ENCODE measurements around the gene SORCS2. TPM values are rescaled to one million over a fixed set of nuclear protein-coding genes. Genes with fewer than 3 reads are reported as not detected.
A peak's percentile ranks its signal among the peaks of the same experiment; 100 is the strongest.

Gene SORCS2
- total and polyA plus RNA-seq, 4 donors = 0.05 to 8.4 (median 1.8) TPM

- 70 to 77% methylated on average over 15 of the region's 15 CpGs for WGBS, 2 donors
Observed at GRCh38 chr4:7186516-7187167, 5.7 kb upstream of the SORCS2 start.

DNA sequence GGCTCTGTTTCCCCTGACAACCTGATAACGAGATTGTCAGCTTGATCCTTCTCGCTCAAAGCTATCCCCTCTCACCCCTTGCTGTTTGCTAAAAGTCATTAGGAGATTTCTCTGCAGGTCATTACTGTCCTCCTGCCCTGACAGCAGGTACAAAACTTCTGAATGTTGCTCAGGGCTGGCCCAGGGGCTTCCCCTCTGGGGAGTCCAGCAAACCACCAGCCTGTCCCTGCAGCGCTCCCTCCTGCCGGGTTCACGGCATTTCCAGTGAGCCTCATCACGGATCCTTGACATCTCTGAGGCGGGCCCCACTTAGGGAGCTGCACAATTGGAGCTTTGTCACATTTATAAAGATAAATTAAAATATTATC is 5.2 kb upstream of the SORCS2 start:
- 67 to 76% methylated on average over 7 of the region's 7 CpGs for WGBS, 2 donors
- ATAC-seq (ENCODE audit: low FRiP score) (no peak), DNase-seq (peak in 1 of 2 donors; percentile 62)
- no peaks in the 10 kb centered on the region for H3K4me1 ChIP-seq (ENCODE audit: control insufficient read depth in 1 of 2, insufficient read depth in 2 of 2, low read length in 2 of 2)
- no peaks in the 10 kb centered on the region for H3K36me3 ChIP-seq (ENCODE audit: control insufficient read depth in 1 of 2, insufficient read depth in 2 of 2, low read length in 1 of 2)
- no peak overlapping the region for H3K4me3 ChIP-seq (ENCODE audit: low read length in 2 of 2)
- H3K27ac ChIP-seq (ENCODE audit: low read depth in 1 of 2, low read length in 2 of 2) = no peak overlapping the region
- H3K27me3 ChIP-seq (ENCODE audit: control insufficient read depth in 1 of 2, insufficient read depth in 2 of 2, low read length in 1 of 2) = no peaks in the 10 kb centered on the region
- intact Hi-C loops (cut with DNase I) = no loop called here
- H3K9me3 ChIP-seq (ENCODE audit: control insufficient read depth, low read length) = no peaks in the 10 kb centered on the region

More at GRCh38 chr4:7186516-7187167, 5.7 kb upstream of the SORCS2 start:
- DNase-seq (peak in 1 of 2 donors; percentile 47), ATAC-seq (ENCODE audit: low FRiP score) (no peak)
- H3K4me1 ChIP-seq (ENCODE audit: control insufficient read depth in 1 of 2, insufficient read depth in 2 of 2, low read length in 2 of 2) = no peaks in the 10 kb centered on the region
- no peak overlapping the region for H3K4me3 ChIP-seq (ENCODE audit: low read length in 2 of 2)
- no peaks in the 10 kb centered on the region for H3K36me3 ChIP-seq (ENCODE audit: control insufficient read depth in 1 of 2, insufficient read depth in 2 of 2, low read length in 1 of 2)
- intact Hi-C loops (cut with DNase I) = no loop called here
- H3K9me3 ChIP-seq (ENCODE audit: control insufficient read depth, low read length) = no peaks in the 10 kb centered on the region
- no peaks in the 10 kb centered on the region for H3K27me3 ChIP-seq (ENCODE audit: control insufficient read depth in 1 of 2, insufficient read depth in 2 of 2, low read length in 1 of 2)
- H3K27ac ChIP-seq (ENCODE audit: low read depth in 1 of 2, low read length in 2 of 2) = no peak overlapping the region

- intact Hi-C loops (cut with DNase I) = no loop called here
- H3K27me3 ChIP-seq (ENCODE audit: control insufficient read depth in 1 of 2, insufficient read depth in 2 of 2, low read length in 1 of 2) = no peaks in the 10 kb centered on the region
- 81 to 87% methylated on average over 7 of the region's 7 CpGs for WGBS, 2 donors
- H3K27ac ChIP-seq (ENCODE audit: low read depth in 1 of 2, low read length in 2 of 2) = no peak overlapping the region
- ATAC-seq (ENCODE audit: low FRiP score) (no peak), DNase-seq (peak in 1 of 2 donors; percentile 40)
- H3K36me3 ChIP-seq (ENCODE audit: control insufficient read depth in 1 of 2, insufficient read depth in 2 of 2, low read length in 1 of 2) = no peaks in the 10 kb centered on the region
- H3K4me3 ChIP-seq (ENCODE audit: low read length in 2 of 2) = no peak overlapping the region
- no peaks in the 10 kb centered on the region for H3K9me3 ChIP-seq (ENCODE audit: control insufficient read depth, low read length)
- no peaks in the 10 kb centered on the region for H3K4me1 ChIP-seq (ENCODE audit: control insufficient read depth in 1 of 2, insufficient read depth in 2 of 2, low read length in 2 of 2)
Observed at GRCh38 chr4:7187691-7188090, 4.6 kb upstream of the SORCS2 start.

DNA sequence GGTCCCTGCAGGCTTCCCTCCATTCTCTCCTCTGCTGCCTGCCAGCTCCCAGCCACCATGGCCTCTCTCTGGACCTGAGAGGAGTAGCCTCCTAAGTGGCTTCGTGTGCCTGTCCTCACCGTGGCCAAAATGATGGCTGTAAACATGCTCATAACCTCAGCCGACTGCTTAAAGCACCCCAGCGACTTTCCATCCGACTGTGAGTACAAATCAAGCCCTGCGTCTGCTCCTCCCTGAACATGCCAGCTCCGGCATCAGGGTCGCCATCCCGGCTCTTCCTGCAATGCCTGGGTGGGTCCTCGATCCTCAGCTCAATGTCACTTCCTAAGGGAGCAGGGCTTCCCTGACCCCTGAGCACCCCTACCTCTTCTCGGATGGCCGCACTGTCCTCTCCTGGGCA is 3.3 kb upstream of the SORCS2 start:
- intact Hi-C loops (cut with DNase I) = no loop called here
- H3K27ac ChIP-seq (ENCODE audit: low read depth in 1 of 2, low read length in 2 of 2) = no peak overlapping the region
- no peaks in the 10 kb centered on the region for H3K4me1 ChIP-seq (ENCODE audit: control insufficient read depth in 1 of 2, insufficient read depth in 2 of 2, low read length in 2 of 2)
- peak in 1 of 2 donors; percentile 48 for DNase-seq
- H3K36me3 ChIP-seq (ENCODE audit: control insufficient read depth in 1 of 2, insufficient read depth in 2 of 2, low read length in 1 of 2) = no peaks in the 10 kb centered on the region
- no peaks in the 10 kb centered on the region for H3K9me3 ChIP-seq (ENCODE audit: control insufficient read depth, low read length)
- WGBS, 2 donors = 63 to 66% methylated on average over 12 of the region's 12 CpGs
- no peak overlapping the region for H3K4me3 ChIP-seq (ENCODE audit: low read length in 2 of 2)
- no peak for ATAC-seq (ENCODE audit: low FRiP score)
- no peaks in the 10 kb centered on the region for H3K27me3 ChIP-seq (ENCODE audit: control insufficient read depth in 1 of 2, insufficient read depth in 2 of 2, low read length in 1 of 2)

DNA sequence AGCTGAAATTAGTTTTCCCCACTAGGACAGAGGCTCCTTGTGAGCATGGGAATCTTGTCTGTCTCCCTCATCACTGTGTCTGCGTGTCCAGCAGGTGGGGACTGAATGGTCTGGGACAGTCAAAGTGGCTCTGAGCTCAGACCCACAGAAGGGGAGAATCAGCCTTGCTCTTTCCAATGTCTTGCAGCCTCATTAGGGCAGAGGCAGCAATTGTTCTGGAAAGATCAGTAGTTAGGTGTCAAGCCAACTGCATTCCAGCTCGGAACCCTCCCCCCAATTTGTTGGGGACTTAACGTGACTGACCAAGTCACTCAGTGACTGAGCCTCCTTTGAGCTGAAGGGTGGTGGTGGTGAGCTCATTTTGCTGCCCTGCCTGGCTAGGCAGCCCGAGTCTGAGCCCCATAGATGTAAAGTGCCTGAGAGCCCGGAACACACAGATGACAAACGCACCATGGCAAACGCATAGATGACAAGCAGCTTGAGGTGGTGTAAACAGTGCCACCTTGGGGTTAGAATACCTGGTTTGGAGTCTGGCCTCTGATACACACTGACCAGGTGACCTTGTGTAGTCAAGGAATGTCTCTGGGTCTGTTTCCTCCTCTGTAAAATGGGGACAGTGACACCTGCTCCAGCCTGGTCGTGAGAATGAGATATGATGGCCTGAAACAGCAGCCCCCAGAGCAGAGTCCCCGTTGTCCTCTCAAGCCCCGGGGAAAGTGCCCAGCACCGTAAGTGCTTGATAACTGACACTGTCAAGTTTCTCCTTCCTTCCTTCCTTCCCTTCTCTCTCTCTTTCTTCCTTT is 2.7 kb upstream of the SORCS2 start:
- H3K27me3 ChIP-seq (ENCODE audit: control insufficient read depth in 1 of 2, insufficient read depth in 2 of 2, low read length in 1 of 2) = no peaks in the 10 kb centered on the region
- peak in 1 of 2 donors; percentile 22 for DNase-seq

GRCh38 chr4:7190278-7190594 is 2.1 kb upstream of the SORCS2 start:
- no peak overlapping the region for H3K4me3 ChIP-seq (ENCODE audit: low read length in 2 of 2)
- H3K36me3 ChIP-seq (ENCODE audit: control insufficient read depth in 1 of 2, insufficient read depth in 2 of 2, low read length in 1 of 2) = no peaks in the 10 kb centered on the region
- H3K4me1 ChIP-seq (ENCODE audit: control insufficient read depth in 1 of 2, insufficient read depth in 2 of 2, low read length in 2 of 2) = no peaks in the 10 kb centered on the region
- H3K9me3 ChIP-seq (ENCODE audit: control insufficient read depth, low read length) = no peaks in the 10 kb centered on the region
- H3K27ac ChIP-seq (ENCODE audit: low read depth in 1 of 2, low read length in 2 of 2) = no peak overlapping the region
- no peak for ATAC-seq (ENCODE audit: low FRiP score)
- intact Hi-C loops (cut with DNase I) = loop anchor here (2.0 to 5.0 kb wide), 3 partner anchors 107 to 529 kb away; no protein-coding TSS in a partner anchor
- no peaks in the 10 kb centered on the region for H3K27me3 ChIP-seq (ENCODE audit: control insufficient read depth in 1 of 2, insufficient read depth in 2 of 2, low read length in 1 of 2)
- WGBS, 2 donors = 88 to 92% methylated on average over 2 of the region's 2 CpGs
- DNase-seq = no peak

More for the DNA sequence above, 2.7 kb upstream of the SORCS2 start:
- Histone ChIP-seq H3K27ac (ENCODE audit: low read depth in 1 of 2, low read length in 2 of 2) (no peak overlapping the region), H3K9me3 (ENCODE audit: control insufficient read depth, low read length) (no peaks in the 10 kb centered on the region), H3K36me3 (ENCODE audit: control insufficient read depth in 1 of 2, insufficient read depth in 2 of 2, low read length in 1 of 2) (no peaks in the 10 kb centered on the region), H3K4me3 (ENCODE audit: low read length in 2 of 2) (no peak overlapping the region), H3K4me1 (ENCODE audit: control insufficient read depth in 1 of 2, insufficient read depth in 2 of 2, low read length in 2 of 2) (no peaks in the 10 kb centered on the region)
- 47 to 51% methylated on average over 11 of the region's 11 CpGs for WGBS, 2 donors
- ATAC-seq (ENCODE audit: low FRiP score) = no peak
- intact Hi-C loops (cut with DNase I) = loop anchor here (2.0 to 5.0 kb wide), 3 partner anchors 107 to 529 kb away; no protein-coding TSS in a partner anchor

GRCh38 chr4:7190691-7191545 is 1.4 kb upstream of the SORCS2 start:
- no peaks in the 10 kb centered on the region for H3K9me3 ChIP-seq (ENCODE audit: control insufficient read depth, low read length)
- ATAC-seq (ENCODE audit: low FRiP score) (no peak), DNase-seq (peak; percentile 22)
- no peaks in the 10 kb centered on the region for H3K4me1 ChIP-seq (ENCODE audit: control insufficient read depth in 1 of 2, insufficient read depth in 2 of 2, low read length in 2 of 2)
- intact Hi-C loops (cut with DNase I) = loop anchor here (1.0 to 5.0 kb wide), 4 partner anchors 106 to 528 kb away; no protein-coding TSS in a partner anchor
- H3K36me3 ChIP-seq (ENCODE audit: control insufficient read depth in 1 of 2, insufficient read depth in 2 of 2, low read length in 1 of 2) = no peaks in the 10 kb centered on the region
- no peak overlapping the region for H3K27ac ChIP-seq (ENCODE audit: low read depth in 1 of 2, low read length in 2 of 2)
- H3K4me3 ChIP-seq (ENCODE audit: low read length in 2 of 2) = no peak overlapping the region
- no peaks in the 10 kb centered on the region for H3K27me3 ChIP-seq (ENCODE audit: control insufficient read depth in 1 of 2, insufficient read depth in 2 of 2, low read length in 1 of 2)
- WGBS, 2 donors = 92 to 94% methylated on average over 11 of the region's 11 CpGs

DNA sequence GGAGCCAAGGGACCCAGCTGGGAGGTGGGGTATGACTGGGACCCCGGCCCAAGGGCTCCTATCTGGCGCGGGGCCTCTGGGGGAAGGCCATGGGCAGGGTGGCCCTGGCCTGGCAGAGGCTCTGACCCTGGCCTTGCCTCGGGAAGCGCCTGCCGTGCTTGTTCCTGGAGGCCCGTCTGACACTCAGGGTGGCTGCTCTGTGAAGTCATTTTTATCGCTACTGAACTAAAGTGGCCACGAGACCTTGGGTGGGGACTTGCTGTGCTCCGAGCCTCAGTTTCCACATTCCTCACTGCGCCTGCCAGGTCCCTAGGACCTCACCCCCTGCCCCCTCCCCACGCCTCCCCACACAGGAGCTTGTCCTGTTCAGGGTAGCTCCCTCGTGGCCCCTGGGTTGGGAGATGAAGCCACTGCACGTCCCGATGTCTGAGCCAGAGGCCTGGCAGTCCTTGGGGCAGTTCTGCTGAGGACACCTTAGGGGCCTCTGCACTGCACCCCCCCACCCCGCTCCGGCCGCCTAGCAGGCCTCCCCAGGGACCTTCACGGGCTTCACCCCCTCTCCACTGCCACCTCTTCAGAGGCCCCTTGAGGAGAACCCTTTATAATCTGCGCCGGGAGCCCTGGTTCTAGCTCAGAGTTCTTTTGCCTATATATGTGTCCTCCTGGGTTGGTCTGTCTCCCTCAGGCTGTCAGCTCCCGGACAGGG is 639 bp upstream of the SORCS2 start:
- no peak overlapping the region for H3K4me3 ChIP-seq (ENCODE audit: low read length in 2 of 2)
- no peak overlapping the region for H3K27ac ChIP-seq (ENCODE audit: low read depth in 1 of 2, low read length in 2 of 2)
- no peaks in the 10 kb centered on the region for H3K9me3 ChIP-seq (ENCODE audit: control insufficient read depth, low read length)
- DNase-seq (peak; percentile 44 to 72), ATAC-seq (ENCODE audit: low FRiP score) (no peak)
- no peaks in the 10 kb centered on the region for H3K4me1 ChIP-seq (ENCODE audit: control insufficient read depth in 1 of 2, insufficient read depth in 2 of 2, low read length in 2 of 2)
- H3K27me3 ChIP-seq (ENCODE audit: control insufficient read depth in 1 of 2, insufficient read depth in 2 of 2, low read length in 1 of 2) = no peaks in the 10 kb centered on the region
- no peaks in the 10 kb centered on the region for H3K36me3 ChIP-seq (ENCODE audit: control insufficient read depth in 1 of 2, insufficient read depth in 2 of 2, low read length in 1 of 2)
- 67 to 70% methylated on average over 19 to 22 of the region's 22 CpGs for WGBS, 2 donors
- intact Hi-C loops (cut with DNase I) = loop anchor here (1.0 to 5.0 kb wide), 5 partner anchors 103 to 528 kb away; no protein-coding TSS in a partner anchor

Measured in aorta (tissue), 5 donors.